B cell (primary cell): ENCODE results near the gene BMP5.

Source experiments
- CTCF ChIP-seq: fragments of 200-600 bp; IDR thresholded peaks from one replicate; pipeline ENCODE4 v1.8.0; 2022; ENCODE audit warnings: antibody characterized with exemption, mild to moderate bottlenecking
- EZH2 ChIP-seq: IDR thresholded peaks from 2 replicates; pipeline ENCODE4 v1.6.1; 2012; ENCODE audit warnings: borderline replicate concordance, low read depth, mild to moderate bottlenecking, moderate library complexity, low read length; ENCODE audit not compliant: insufficient read depth, poor library complexity, severe bottlenecking

GRCh38 chr6:55882718-55883569 lies 7.6 kb upstream of the BMP5 start:
- TF ChIP-seq EZH2 (no peak), CTCF (no peak)
